Endothelial cell of umbilical vein (primary cell): ENCODE measurements around the gene HMGCS1.

Experiments
- CTCF ChIP-seq, 2 donors: IDR thresholded peaks; 1 replicate in 1 of 2; 2 replicates in 1 of 2; pipeline ENCODE4 v1.5.1; 2011; ENCODE audit warnings: low read length in 2 of 2, mild to moderate bottlenecking in 2 of 2, moderate library complexity in 2 of 2, control low read depth in 1 of 2, inconsistent platforms in 1 of 2, low read depth in 1 of 2; ENCODE audit not compliant: insufficient read depth in 1 of 2; ENCODE audit errors: extremely low read depth in 1 of 2
- EZH2 ChIP-seq: IDR thresholded peaks from 2 replicates; pipeline ENCODE4 v1.6.1; 2012; ENCODE audit warnings: borderline replicate concordance, low read depth, mild to moderate bottlenecking, moderate library complexity, low read length, inconsistent platforms; ENCODE audit not compliant: severe bottlenecking
- MAX ChIP-seq: IDR thresholded peaks from 2 replicates; pipeline ENCODE4 v1.6.1; 2011; ENCODE audit not compliant: insufficient read depth, insufficient read length

GRCh38 chr5:43353668-43354067, 40.5 kb upstream of the HMGCS1 start:
- TF ChIP-seq CTCF (IDR thresholded peaks at IDR 0.05; ENCODE audit: extremely low read depth in 1 of 2, insufficient read depth in 1 of 2, low read depth in 1 of 2, low read length in 2 of 2) (no peak), EZH2 (no peak), MAX (no peak)
